HG03103 (cell line): ENCODE results near the gene ACTR2.

Source experiments
- ATAC-seq: cut with Tn5 transposase; IDR thresholded peaks from one replicate; pipeline ENCODE4 v1.9.1; 2021; ENCODE audit warnings: low read depth; ENCODE audit not compliant: unreplicated experiment

ACTR2 gene

GRCh38 chr2:65277118-65277517, 49.5 kb downstream of the ACTR2 start:
- no peak for ATAC-seq

DNA sequence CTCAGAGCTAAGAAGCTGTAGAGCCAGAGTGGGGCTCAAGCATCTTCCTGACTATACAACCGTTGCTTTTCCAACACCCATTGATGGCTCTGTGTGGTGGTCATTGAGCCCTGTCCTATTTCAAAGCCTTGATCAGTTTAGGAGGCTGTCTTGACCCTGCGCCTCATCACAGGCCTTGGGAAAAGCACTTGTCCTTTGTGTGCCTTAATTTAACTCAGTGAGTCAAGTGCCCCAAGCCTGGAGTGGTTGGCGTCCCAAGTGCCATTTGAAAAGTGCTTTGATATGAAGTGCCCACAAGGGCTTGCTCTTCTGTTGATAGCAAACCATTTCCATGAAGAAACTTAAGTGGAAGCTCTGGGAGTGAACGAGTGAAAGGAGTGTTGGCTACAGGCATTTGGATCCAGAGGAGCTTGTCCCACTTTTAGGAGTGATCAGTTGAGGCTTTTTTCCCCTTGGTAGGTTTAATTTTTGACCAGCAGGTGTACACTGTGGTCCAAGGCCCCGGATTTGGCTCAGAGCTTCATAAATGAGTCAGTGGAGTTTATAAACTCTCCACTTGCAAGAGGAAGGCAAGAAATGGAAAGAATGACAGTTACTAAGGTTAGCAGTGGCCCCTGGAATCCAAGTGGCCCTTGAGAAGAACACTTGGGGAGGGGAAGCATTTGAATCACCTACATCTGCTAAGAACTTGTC, 50.3 kb downstream of the ACTR2 start:
- no peak for ATAC-seq

DNA sequence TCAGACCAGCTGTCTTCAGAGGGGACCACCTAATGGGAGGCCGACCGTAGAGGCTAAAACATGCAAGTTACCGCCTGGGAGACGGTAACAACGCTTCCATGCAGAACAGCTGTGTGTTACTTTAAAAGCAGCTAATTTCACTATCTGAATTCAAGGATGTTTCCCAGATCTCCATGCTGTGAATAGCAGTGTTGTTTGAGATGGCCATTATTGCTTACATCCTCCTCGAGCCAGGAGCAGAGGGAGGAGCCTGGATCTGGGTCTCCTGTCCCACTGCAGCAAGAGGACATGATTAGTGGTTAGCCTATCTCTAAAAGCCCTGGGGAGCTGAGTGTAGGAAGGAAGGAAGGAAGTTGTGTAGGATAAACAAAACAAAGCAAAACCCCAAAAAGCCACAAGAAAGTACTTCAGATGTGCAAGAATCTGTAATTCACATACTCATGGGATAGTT, 50.9 kb downstream of the ACTR2 start:
- ATAC-seq = no peak

GRCh38 chr2:65279756-65280155, 52.1 kb downstream of the ACTR2 start:
- no peak for ATAC-seq

DNA sequence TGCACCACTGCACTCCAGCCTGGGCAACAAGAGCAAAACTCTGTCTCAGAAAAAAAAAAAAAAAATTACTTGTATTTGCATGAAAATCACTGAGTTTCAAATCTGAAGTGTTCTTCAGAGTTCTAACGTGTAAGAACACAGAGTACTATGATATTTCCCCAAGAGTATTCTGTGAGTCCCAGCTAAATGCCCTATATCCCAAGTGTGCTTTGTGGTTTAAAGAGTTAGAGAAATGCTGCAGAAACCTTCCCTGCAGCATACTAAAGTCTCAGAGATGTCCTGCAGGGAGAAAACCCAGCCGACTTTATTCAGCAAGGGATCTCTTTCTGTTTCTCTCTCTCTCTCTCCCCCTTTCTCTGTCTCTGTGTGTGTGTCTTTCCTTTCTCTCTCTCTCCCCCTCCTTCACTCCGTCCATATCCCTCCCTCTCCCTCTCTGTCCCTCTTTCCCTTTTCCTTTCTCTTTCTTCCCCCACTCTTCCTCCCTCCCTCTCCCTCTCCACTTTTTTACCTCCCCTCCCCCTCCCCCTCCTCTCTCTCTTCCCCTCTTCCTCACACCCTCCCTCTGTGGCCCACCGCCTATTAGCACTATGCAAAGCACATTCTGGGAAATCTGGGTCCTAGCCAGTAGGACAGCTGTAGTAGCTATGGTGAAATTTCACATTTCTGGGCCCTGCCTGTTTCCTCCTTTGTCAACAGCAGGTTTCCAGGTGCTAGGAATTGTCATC, 54.2 kb downstream of the ACTR2 start:
- ATAC-seq = no peak

DNA sequence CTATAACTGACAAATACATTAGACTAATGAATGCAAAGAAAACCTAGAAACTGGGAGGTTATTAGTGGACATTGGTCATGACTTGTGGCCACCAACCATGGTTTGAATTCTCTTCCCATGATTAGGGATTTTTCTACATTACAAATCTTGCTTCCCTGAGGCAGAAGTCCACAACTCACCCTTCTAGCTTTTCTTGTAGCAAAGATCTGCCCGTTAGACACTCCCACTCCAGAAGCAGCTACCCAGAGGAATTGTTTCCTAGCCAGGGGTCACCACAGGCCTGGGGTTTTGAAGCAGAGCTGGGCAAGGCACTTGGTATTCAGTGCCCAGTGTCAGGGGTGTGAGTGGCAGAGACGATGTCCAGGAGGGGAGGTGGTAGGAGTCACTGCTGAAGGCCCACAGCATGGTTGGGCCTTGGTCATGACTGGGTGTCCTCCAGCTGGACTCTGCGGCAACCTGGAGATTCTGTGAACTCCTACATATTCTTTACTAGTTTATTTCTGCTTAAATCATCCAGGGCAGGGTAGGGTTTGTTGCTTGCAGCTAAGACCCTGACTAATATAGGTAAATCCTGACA, 54.9 kb downstream of the ACTR2 start:
- no peak for ATAC-seq

- ATAC-seq = no peak
Measured at GRCh38 chr2:65287364-65287763, 59.7 kb downstream of the ACTR2 start.

DNA sequence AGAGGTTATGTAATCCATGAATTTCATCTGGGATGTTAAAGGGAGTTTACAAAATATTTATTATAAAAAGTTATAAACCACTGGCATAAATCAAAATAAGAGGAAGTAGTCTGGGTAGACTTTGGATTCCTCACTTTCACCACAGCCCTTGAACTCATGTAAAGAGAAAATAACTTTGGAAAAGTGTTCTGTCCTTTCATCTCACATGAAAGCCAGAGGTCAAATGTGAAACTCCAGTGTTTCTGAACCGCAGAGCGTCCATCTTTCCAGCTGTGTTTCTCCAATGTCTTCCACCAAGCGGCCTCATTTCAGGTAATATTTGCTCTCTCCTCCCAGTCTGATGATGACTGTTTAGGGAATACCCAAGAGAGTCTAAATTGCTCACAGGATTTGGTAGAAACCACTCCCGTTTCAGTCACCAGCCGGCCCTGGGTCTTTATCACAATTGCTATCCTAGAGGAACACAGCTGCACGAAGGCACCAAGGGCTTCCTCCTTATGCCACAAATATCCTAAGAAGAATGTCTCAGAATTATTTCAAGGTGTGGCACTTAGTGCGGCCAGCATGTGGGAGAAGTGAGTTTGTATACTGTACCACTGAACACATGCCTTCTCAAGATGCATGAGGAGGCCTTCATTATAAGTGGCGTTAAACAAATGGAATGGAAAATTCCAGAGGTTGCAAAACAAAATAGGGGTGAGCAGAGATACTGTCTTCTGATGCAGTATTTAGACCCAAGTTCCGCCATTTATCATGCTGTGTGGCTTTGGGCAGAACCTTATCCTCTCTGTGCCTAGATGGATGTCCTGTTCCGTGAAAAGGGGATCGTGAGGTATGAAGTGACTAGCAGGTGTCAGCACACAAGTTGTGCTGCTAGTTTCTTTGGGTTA, 63.8 kb downstream of the ACTR2 start:
- ATAC-seq = no peak

DNA sequence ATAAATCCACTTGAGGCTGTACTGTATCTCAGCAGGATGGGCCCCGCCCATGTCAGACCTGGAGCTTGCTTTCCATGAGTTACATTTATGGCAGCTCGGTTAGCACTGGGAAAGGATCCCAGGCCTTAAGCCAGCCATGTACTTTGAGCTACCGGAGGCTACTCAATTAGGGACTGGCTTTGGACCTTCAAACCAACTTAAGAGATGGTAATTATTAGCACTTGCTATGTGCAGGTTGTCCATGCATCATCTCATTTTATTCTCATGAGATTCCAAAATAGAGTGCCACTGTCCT, 64.4 kb downstream of the ACTR2 start:
- ATAC-seq = no peak

DNA sequence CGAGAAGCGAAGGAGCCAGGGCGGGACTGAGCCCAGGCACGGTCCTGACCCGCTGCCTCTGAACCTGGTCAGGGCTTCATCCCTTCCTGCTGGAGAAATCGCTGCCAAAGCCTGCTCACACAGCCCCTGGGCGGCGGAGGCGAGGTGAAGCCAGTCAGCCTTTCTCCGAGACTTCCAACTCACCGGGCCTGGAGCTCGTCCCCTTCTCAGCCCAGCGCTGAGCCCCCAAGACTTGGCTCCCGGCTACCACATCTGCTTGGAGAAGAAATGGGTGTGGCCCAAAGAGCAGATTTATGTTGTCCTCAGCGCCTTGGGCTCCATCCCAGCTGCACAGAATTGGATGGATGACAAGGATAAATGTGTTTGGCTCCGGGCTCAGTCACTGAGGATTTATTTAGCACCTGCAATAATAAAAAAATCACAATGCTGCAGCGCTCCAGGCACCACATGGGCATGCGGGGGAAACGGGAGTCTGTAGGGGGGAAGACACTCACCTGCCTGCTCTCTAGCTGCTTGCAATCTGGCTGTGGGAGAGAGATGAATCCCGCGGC, 64.9 kb downstream of the ACTR2 start:
- no peak for ATAC-seq

GRCh38 chr2:65293376-65293775, 65.7 kb downstream of the ACTR2 start:
- no peak for ATAC-seq

DNA sequence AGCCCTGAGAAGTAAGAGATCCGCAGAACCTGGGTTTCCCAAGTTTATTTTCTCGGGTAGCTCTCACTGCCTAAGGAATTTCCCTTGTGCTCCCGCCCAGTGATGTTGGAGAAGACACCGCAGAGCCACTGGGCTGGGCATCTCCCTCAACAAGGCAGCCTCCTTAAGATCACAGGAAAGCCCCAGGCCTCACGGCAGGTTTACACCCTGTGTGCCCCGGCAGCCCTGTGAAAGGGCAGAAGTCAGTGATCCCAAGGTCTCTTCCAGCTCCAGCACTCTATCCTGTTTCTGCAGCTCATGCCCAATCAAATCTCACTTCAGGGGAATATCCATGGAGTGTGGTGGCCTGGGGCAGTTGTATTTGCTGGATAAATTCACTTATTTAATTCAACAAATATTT, 66.5 kb downstream of the ACTR2 start:
- ATAC-seq = no peak

GRCh38 chr2:65294701-65295100, 67.1 kb downstream of the ACTR2 start:
- no peak for ATAC-seq

- no peak for ATAC-seq
Measured at GRCh38 chr2:65296971-65297370, 69.3 kb downstream of the ACTR2 start.

DNA sequence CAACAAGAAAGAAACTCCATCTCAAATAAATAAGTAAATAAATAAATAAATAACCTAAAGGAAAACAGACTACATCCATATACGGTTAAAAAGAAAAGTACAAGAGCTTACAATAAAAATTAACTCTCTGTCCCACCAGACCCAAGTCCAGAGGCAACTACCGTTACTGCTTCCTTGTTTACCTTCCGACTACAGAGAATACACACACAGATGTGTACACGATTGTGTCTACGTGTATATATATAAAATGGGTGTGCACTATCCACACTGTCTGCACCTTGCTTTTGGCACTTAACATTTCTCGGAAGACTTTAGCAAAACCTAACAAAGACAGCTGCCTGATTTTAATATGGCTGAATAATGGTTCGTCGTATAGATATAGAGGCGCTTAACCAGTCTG, 69.9 kb downstream of the ACTR2 start:
- ATAC-seq = no peak

GRCh38 chr2:65298089-65298488, 70.5 kb downstream of the ACTR2 start:
- ATAC-seq = no peak

- ATAC-seq = no peak
Measured at GRCh38 chr2:65299246-65299645, 71.6 kb downstream of the ACTR2 start.

DNA sequence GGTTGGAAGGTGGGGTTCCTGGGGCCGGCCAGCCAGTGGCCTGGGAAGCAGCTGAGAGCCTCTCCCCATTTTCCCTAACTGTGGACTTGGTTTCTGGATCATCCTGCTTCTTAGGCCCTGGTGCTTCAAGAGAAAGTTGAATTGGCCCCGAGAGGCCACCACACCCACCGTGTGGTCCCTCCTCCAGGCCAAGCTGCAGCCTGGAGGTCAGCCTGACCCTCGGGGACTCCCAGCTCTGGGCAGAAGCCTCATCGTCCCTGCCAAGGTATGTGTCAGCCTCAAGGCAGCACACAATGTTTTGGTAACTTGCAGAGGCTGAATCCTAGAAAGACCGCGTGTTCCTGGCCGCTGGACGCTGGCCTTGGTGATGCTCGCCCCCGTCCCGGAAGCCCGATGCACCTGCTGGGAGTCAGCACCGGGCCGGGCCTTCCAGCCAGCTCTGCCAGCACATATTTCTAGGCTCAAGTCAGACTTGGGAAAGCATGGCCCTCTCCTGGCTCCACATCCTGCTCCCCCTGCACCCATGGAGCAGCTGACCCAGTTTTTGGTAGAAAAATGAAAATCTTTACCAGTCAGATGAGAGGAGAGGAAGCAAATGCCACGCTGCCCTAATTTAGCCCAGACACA, 72.6 kb downstream of the ACTR2 start:
- no peak for ATAC-seq

DNA sequence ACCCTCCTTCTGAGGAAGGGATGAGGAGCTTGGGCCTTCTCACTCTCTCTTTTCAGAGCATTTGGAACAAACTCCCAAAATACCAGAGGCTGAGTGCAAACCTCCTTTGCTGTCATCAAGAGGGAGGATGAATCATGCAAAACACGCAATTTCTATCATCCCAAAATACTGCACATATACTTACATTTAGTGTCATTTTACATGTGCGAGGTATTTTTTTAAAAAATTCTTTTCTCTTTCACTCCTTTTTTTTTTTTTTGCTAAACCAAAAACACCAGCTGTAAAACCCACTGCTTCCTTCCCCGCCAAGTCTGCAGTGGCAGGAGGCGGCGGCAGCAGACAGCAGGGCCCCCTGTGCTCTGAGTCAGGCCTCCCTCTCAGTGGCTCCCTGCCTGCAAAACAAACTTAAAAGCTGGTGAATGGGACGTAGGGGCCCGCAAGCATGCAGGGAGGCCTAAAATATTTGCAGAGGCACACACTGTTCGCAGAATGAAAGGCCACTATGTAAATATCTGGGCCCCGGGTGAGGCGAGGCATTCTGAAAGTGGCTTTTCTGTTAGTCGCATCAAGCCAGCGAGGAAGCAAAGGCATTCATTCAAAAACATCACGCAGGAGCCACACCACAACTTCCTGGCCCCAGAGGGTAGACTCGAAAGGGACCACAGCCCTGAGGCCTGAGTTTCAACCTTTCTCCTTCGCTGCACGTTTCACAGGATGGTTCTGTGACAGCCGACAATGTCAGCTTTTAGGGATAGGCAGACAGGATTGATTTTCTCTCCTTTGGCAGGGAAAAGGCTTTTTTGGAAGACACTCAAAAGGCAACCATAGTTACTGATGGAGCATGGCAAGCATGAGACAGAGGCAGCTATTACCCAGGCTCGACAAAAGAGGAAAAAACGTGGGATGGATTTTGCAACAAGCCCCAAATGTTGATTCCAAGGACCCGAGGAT, 73.4 kb downstream of the ACTR2 start:
- ATAC-seq = peak; percentile 85
